A673 (cell line): ENCODE measurements around the gene MYCL.

Experiments used
- EZH2 ChIP-seq: fragments of 200-600 bp; sonication (generic); IDR thresholded peaks from 2 replicates; pipeline ENCODE4 v1.6.1; 2017; ENCODE audit warnings: borderline replicate concordance, low read depth, mild to moderate bottlenecking, mixed read lengths, antibody characterized with exemption, low read length; ENCODE audit not compliant: poor library complexity, severe bottlenecking
- TF ChIP-seq, protein P1 (sequence below): fragments of 300-800, 200-600 bp; sonication (generic); conservative IDR thresholded peaks from 2 replicates; pipeline ENCODE4 v1.5.1; 2017; ENCODE audit warnings: low read depth, mild to moderate bottlenecking, antibody characterized with exemption, low read length, moderate library complexity, mixed read lengths

DNA sequence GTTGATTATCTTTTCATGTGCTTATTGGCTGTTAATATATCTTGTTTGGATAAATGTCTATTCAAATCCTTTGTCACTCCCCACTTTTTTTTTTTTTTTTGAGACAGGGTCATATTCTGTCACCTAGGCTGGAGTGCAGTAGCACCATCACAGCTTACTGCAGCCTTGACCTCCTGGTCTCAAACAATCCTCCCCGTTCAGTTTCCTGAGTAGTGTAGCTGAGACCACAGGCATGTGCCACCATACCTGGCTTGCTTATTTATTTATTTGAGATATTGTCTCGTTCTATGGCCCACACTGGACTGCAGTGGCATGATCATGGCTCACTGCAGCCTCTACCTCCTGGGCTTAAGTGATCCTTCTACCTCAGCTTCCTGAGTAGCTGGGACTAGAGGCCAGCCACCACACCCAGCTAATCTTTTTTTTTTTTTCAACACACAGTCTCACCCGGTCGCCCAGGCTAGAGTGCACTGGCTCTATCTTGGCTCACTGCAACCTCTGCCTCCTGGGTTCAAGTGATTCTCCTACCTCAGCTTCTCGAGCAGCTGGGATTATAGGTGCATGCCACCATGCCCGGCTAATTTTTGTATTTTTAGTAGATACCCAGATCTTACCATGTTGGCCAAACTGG lies 13.9 kb upstream of the MYCL start:
- TF ChIP-seq, protein P1, sequence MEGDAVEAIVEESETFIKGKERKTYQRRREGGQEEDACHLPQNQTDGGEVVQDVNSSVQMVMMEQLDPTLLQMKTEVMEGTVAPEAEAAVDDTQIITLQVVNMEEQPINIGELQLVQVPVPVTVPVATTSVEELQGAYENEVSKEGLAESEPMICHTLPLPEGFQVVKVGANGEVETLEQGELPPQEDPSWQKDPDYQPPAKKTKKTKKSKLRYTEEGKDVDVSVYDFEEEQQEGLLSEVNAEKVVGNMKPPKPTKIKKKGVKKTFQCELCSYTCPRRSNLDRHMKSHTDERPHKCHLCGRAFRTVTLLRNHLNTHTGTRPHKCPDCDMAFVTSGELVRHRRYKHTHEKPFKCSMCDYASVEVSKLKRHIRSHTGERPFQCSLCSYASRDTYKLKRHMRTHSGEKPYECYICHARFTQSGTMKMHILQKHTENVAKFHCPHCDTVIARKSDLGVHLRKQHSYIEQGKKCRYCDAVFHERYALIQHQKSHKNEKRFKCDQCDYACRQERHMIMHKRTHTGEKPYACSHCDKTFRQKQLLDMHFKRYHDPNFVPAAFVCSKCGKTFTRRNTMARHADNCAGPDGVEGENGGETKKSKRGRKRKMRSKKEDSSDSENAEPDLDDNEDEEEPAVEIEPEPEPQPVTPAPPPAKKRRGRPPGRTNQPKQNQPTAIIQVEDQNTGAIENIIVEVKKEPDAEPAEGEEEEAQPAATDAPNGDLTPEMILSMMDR, result no peak
- TF ChIP-seq EZH2, result no peak
